HepG2 (cell line): ENCODE data around the gene TMEM14A. TPM values are rescaled to one million over a fixed set of nuclear protein-coding genes. Genes with fewer than 3 reads are reported as not detected.

Source experiments
- BHLHE40 ChIP-seq: IDR thresholded peaks from 2 replicates; pipeline ENCODE4 v1.6.1; 2011; ENCODE audit warnings: low read length, improper control_type of control experiment
- CREM ChIP-seq, 2 experiments: sonication (generic) in 1 of 2; formaldehyde crosslinking in 1 of 2; IDR thresholded peaks; 2 replicates each; pipeline versions ENCODE4 v1.4.0 to v1.6.1; 2016 to 2020; ENCODE audit warnings: antibody characterized with exemption in 1 of 2, mild to moderate bottlenecking in 1 of 2, missing genetic modification reagents in 1 of 2
- ELF3 ChIP-seq: IDR thresholded peaks from 2 replicates; pipeline ENCODE4 v1.6.1; 2016; ENCODE audit warnings: missing genetic modification reagents, missing compliant biosample characterization
- FOXM1 ChIP-seq: sonication (generic); formaldehyde crosslinking; IDR thresholded peaks from 2 replicates; pipeline ENCODE4 v1.5.0; 2020; ENCODE audit warnings: missing genetic modification reagents
- GFI1 ChIP-seq: sonication (generic); formaldehyde crosslinking; IDR thresholded peaks from 2 replicates; pipeline ENCODE4 v1.5.0; 2020; ENCODE audit warnings: missing genetic modification reagents, mild to moderate bottlenecking, borderline replicate concordance
- HNRNPH1 ChIP-seq: fragments of 200-400 bp; formaldehyde crosslinking; optimal IDR thresholded peaks from 2 replicates; pipeline ENCODE3; 2017; ENCODE audit warnings: mild to moderate bottlenecking, low read depth, low read length
- KDM2A ChIP-seq: sonication (generic); formaldehyde crosslinking; IDR thresholded peaks from 2 replicates; pipeline ENCODE4 v1.4.0; 2020; ENCODE audit warnings: low read depth, missing genetic modification reagents, borderline replicate concordance
- KLF13 ChIP-seq: sonication (generic); formaldehyde crosslinking; IDR thresholded peaks from 2 replicates; pipeline ENCODE4 v1.4.0; 2020; ENCODE audit warnings: mild to moderate bottlenecking, missing genetic modification reagents
- KMT2A ChIP-seq: sonication (generic); formaldehyde crosslinking; IDR thresholded peaks from 2 replicates; pipeline ENCODE4 v1.4.0; 2020; ENCODE audit warnings: missing genetic modification reagents
- MATR3 ChIP-seq: sonication (generic); formaldehyde crosslinking; IDR thresholded peaks from 2 replicates; pipeline ENCODE4 v1.4.0; 2020; ENCODE audit warnings: missing genetic modification reagents
- MED1 ChIP-seq: sonication (generic); formaldehyde crosslinking; IDR thresholded peaks from 2 replicates; pipeline ENCODE4 v1.4.0; 2020; ENCODE audit warnings: missing genetic modification reagents
- NFE2L1 ChIP-seq: sonication (generic); formaldehyde crosslinking; IDR thresholded peaks from 2 replicates; pipeline ENCODE4 v1.4.0; 2020; ENCODE audit warnings: missing genetic modification reagents, mild to moderate bottlenecking, borderline replicate concordance
- NR3C1 ChIP-seq: sonication (generic); formaldehyde crosslinking; IDR thresholded peaks from 2 replicates; pipeline ENCODE4 v1.4.0; 2020; ENCODE audit warnings: missing genetic modification reagents
- SMYD3 ChIP-seq: sonication (generic); formaldehyde crosslinking; IDR thresholded peaks from 2 replicates; pipeline ENCODE4 v1.8.1; 2023; ENCODE audit warnings: mild to moderate bottlenecking, missing genetic modification reagents
- U2AF2 ChIP-seq: fragments of 200-400 bp; formaldehyde crosslinking; IDR thresholded peaks from 2 replicates; pipeline ENCODE4 v1.6.1; 2017; ENCODE audit warnings: low read depth, mild to moderate bottlenecking, low read length
- YY1 ChIP-seq: IDR thresholded peaks from 2 replicates; pipeline ENCODE4 v1.6.1; 2011; ENCODE audit warnings: low read length, low read depth, moderate library complexity, mild to moderate bottlenecking; ENCODE audit not compliant: insufficient read depth, insufficient replicate concordance
- ZBTB3 ChIP-seq: sonication (generic); formaldehyde crosslinking; IDR thresholded peaks from 2 replicates; pipeline ENCODE4 v1.4.0; 2020; ENCODE audit warnings: low read depth, mild to moderate bottlenecking, moderate library complexity, missing genetic modification reagents, borderline replicate concordance
- ZFYVE20 ChIP-seq: sonication (generic); formaldehyde crosslinking; IDR thresholded peaks from 2 replicates; pipeline ENCODE4 v1.8.0; 2023; ENCODE audit warnings: low read depth, mild to moderate bottlenecking, moderate library complexity, missing genetic modification reagents, borderline replicate concordance
- ZKSCAN1 ChIP-seq: fragments of 150-350 bp; IDR thresholded peaks from 2 replicates; pipeline ENCODE4 v1.6.1; 2014; ENCODE audit warnings: low read length
- ZNF121 ChIP-seq: sonication (generic); formaldehyde crosslinking; IDR thresholded peaks from 2 replicates; pipeline ENCODE4 v1.5.0; 2020; ENCODE audit warnings: mild to moderate bottlenecking, missing genetic modification reagents
- ZNF230 ChIP-seq: sonication (generic); formaldehyde crosslinking; IDR thresholded peaks from 2 replicates; pipeline ENCODE4 v1.4.0; 2020; ENCODE audit warnings: mild to moderate bottlenecking, missing genetic modification reagents
- ZNF556 ChIP-seq: sonication (generic); formaldehyde crosslinking; IDR thresholded peaks from 2 replicates; pipeline ENCODE4 v1.4.0; 2020; ENCODE audit warnings: mild to moderate bottlenecking, missing genetic modification reagents, borderline replicate concordance
- ZNF614 ChIP-seq: IDR thresholded peaks from 2 replicates; pipeline ENCODE4 v1.6.1; 2018; ENCODE audit warnings: missing biosample characterization, missing genetic modification reagents, inconsistent platforms, borderline replicate concordance
- ZNF644 ChIP-seq: IDR thresholded peaks from 2 replicates; pipeline ENCODE4 v1.6.1; 2016; ENCODE audit warnings: low read depth
- ZNF709 ChIP-seq: sonication (generic); formaldehyde crosslinking; IDR thresholded peaks from 2 replicates; pipeline ENCODE4 v1.5.0; 2020; ENCODE audit warnings: mild to moderate bottlenecking, missing genetic modification reagents
- ZNF772 ChIP-seq: sonication (generic); formaldehyde crosslinking; IDR thresholded peaks from 2 replicates; pipeline ENCODE4 v1.5.0; 2020; ENCODE audit warnings: mild to moderate bottlenecking, missing genetic modification reagents
- polyA plus RNA-seq, 8 experiments: library from polyadenylated mRNA; depleted of rRNA in 3 of 8; stranded (reverse) in 7 of 8; unstranded in 1 of 8; fragments of >200 nt; fragmentation: Illumina TruSeq in 4 of 8; extraction: Trizol in 4 of 8; gene quantifications; 2 replicates each; pipeline versions ENCODE4 v1.2.1 to v1.2.3, GENCODE V29; 2011 to 2016; ENCODE audit warnings: low read depth in 4 of 8, missing spikeins in 1 of 8, mixed read lengths in 1 of 8; ENCODE audit not compliant: insufficient read depth in 1 of 8
- total RNA-seq, 5 experiments: library from RNA; depleted of rRNA; stranded (reverse); fragments of >200 nt; fragmentation: Illumina TruSeq; extraction: Trizol; gene quantifications; 2 replicates each; pipeline ENCODE4 v1.2.3, GENCODE V29; 2016; ENCODE audit warnings: low read depth in 1 of 5
- TF ChIP-seq, protein P1 (sequence below): sonication (generic); formaldehyde crosslinking; IDR thresholded peaks from 2 replicates; pipeline ENCODE4 v1.5.0; 2020; ENCODE audit warnings: mild to moderate bottlenecking, missing genetic modification reagents
- TF ChIP-seq, protein P2 (sequence below): sonication (generic); formaldehyde crosslinking; IDR thresholded peaks from 2 replicates; pipeline ENCODE4 v1.5.0; 2020; ENCODE audit warnings: mild to moderate bottlenecking, missing genetic modification reagents

The TMEM14A gene
- total and polyA plus RNA-seq, 2 of the 13 experiments (the other 11 are each of a cell fraction or from before 2014, with no cell fraction given): 24.6 to 73.7 TPM

DNA sequence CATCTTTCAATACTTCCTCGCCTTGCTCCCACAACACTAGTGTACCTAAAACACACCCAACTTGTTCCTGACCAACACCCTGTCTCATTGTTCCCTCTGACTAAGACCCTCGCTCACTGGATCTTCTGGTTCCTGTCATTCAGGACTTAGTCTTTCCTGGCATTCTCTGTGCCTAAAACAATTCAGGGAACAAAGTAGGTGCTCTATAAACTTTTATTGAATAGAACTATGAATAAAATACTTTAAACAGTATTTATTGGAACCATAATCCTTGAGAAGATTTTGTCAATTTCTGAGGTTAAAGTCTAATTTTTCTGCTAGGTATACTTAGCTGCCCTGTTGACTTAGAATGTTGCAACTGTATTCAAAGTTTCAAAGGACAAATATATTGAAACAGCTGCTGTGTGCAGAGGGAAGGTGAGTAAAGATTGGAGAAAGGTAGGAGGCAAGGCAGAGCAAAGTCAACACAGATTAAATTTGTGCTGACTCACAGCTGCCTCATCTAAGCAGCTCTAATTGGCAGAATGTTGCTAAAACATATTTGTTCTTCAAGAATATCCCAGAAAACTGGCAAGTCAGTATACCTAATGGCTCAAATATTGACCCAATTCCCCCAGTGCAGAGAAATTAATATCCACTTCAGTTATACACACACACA is 54.8 kb downstream of the TMEM14A start (continued):
- TF ChIP-seq, protein P1, sequence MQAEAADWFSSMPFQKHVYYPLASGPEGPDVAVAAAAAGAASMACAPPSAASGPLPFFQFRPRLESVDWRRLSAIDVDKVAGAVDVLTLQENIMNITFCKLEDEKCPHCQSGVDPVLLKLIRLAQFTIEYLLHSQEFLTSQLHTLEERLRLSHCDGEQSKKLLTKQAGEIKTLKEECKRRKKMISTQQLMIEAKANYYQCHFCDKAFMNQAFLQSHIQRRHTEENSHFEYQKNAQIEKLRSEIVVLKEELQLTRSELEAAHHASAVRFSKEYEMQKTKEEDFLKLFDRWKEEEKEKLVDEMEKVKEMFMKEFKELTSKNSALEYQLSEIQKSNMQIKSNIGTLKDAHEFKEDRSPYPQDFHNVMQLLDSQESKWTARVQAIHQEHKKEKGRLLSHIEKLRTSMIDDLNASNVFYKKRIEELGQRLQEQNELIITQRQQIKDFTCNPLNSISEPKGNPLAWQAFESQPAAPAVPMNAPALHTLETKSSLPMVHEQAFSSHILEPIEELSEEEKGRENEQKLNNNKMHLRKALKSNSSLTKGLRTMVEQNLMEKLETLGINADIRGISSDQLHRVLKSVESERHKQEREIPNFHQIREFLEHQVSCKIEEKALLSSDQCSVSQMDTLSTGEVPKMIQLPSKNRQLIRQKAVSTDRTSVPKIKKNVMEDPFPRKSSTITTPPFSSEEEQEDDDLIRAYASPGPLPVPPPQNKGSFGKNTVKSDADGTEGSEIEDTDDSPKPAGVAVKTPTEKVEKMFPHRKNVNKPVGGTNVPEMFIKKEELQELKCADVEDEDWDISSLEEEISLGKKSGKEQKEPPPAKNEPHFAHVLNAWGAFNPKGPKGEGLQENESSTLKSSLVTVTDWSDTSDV (CRISPR knock-in tag): no peak
- TF ChIP-seq ZKSCAN1 (no peak), BHLHE40 (peak; percentile 59; the same call in 1 of the 2 replicates), ZNF644 (CRISPR knock-in tag) (peak; percentile 82), YY1 (peak; percentile 40), KLF13 (CRISPR knock-in tag) (no peak), MED1 (CRISPR knock-in tag) (peak; percentile 98), NFE2L1 (CRISPR knock-in tag) (no peak), HNRNPH1 (no peak), KMT2A (peak; percentile 29; the same call in 1 of the 2 replicates), KDM2A (no peak; the same call in 1 of the 2 replicates), ZNF709 (CRISPR knock-in tag) (peak; percentile 60; the same call in 1 of the 2 replicates), NR3C1 (CRISPR knock-in tag) (no peak), SMYD3 (CRISPR knock-in tag) (peak; percentile 74; the same call in 1 of the 2 replicates), ZNF230 (CRISPR knock-in tag) (peak; percentile 76; the same call in 1 of the 2 replicates), ZNF772 (CRISPR knock-in tag) (no peak), ZNF121 (CRISPR knock-in tag) (no peak), CREM (IDR thresholded peaks at IDR 0.05) (peak; percentile 96), CREM (CRISPR knock-in tag; IDR thresholded peaks at IDR 0.05) (no peak), GFI1 (CRISPR knock-in tag) (peak; percentile 93), U2AF2 (no peak), MATR3 (CRISPR knock-in tag) (no peak), ZBTB3 (CRISPR knock-in tag) (peak; percentile 70; the same call in 1 of the 2 replicates), ELF3 (CRISPR knock-in tag) (peak; percentile 93), ZFYVE20 (CRISPR knock-in tag) (no peak), ZNF556 (CRISPR knock-in tag) (no peak; the same call in 1 of the 2 replicates), FOXM1 (CRISPR knock-in tag) (no peak), ZNF614 (CRISPR knock-in tag) (peak; percentile 97; the same call in 1 of the 2 replicates)
- TF ChIP-seq, protein P2, sequence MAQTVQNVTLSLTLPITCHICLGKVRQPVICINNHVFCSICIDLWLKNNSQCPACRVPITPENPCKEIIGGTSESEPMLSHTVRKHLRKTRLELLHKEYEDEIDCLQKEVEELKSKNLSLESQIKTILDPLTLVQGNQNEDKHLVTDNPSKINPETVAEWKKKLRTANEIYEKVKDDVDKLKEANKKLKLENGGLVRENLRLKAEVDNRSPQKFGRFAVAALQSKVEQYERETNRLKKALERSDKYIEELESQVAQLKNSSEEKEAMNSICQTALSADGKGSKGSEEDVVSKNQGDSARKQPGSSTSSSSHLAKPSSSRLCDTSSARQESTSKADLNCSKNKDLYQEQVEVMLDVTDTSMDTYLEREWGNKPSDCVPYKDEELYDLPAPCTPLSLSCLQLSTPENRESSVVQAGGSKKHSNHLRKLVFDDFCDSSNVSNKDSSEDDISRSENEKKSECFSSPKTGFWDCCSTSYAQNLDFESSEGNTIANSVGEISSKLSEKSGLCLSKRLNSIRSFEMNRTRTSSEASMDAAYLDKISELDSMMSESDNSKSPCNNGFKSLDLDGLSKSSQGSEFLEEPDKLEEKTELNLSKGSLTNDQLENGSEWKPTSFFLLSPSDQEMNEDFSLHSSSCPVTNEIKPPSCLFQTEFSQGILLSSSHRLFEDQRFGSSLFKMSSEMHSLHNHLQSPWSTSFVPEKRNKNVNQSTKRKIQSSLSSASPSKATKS (CRISPR knock-in tag): 0 out of 2 replicates have a peak, but pooled peaks have one; percentile 22
